Left ventricle myocardium superior (tissue), 1 donor: ENCODE results near the gene SEC22C. TPM values are rescaled to one million over a fixed set of nuclear protein-coding genes. Genes with fewer than 3 reads are reported as not detected.
"Not testable (repeated sequence)": the region's sequence is repeated elsewhere in the genome, so short reads cannot be mapped to it uniquely, and the experiment has no call there.

Experiments used
- ATAC-seq: fragments of 200-7000 bp; cut with Tn5 transposase; one replicate; pipeline ENCODE4 v1.9.1; 2020; ENCODE audit warnings: mild to moderate bottlenecking, moderate library complexity
- DNase-seq: peaks from one replicate; pipeline ENCODE4 v3.0.0-alpha.2; 2020
- intact Hi-C: fragments of 100-400 bp; cut with micrococcal nuclease; formaldehyde crosslinking; loops from one replicate; pipeline ENCODE4 v1.11.0; 2022
- total RNA-seq: library from RNA; stranded (reverse); fragmentation: NEBNext Ultra II Directional; extraction: Animal tissue kit (Norgen Biotek cat#: 25700); gene quantifications from one replicate; pipeline ENCODE4 v1.2.1, GENCODE V29; 2021
- donor health status: DM: no; HTN: yes; CAD: no; lungs with severe emphysema.

SEC22C gene
- total RNA-seq, 1 donor from 2014 or later = 24.3 TPM

DNA sequence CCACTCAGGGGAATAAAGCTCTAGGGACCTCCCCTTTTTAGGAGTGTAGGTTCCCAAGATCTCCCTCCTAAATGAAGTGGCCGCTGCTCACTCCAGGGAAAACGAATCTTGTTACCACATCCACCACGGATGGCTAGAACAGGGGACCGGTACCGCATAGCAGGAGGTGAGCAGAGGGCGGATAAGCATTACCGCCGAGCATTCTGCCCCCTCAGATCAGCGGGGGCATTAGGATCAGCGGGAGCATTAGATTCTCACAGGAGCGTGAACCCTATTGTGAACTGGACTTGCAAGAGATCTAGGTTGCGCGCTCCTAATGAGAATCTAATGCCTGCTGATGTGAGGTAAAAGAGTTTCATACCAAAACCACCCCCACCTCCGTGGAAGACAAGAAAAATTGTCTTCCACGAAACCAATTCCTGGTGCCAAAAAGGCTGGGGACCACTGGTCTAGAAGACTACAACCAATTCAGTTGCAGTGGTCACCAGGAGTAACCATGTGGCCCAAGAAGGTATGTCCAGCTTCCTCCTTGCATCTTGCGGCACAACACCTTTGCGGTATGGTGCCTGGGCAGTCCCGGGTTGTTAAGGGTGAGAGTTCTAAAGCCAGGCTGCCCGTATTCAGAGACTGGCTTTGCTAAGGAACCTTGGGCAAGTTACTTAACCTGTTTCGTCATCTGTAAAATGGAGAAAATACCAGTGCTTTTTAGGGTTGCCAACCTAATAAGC is 7.8 kb upstream of the SEC22C start:
- intact Hi-C loops = loop anchor here (10.0 kb wide), 1 partner anchor 155 kb away; no protein-coding TSS in a partner anchor
- no peak for DNase-seq
- ATAC-seq = no peak

DNA sequence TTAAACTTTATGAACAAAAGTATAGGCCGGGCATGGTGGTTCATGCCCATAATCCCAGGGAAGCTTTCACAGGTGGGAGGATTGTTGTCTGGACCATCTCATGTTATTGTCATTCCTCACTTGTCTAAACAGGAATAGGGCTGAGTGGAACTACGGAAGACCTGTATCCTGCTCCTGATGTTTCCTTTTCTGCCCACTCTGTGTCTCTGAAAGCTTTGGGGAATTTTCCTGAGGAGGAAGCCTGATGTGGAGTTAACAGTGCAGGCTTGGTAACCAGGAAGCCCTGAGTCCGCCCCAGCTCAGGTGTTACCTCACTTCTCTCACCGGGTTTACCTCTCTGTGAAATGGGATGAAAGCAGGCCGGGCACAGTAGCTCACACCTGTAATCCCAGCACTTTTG is 6.9 kb upstream of the SEC22C start:
- DNase-seq (no peak), ATAC-seq (no peak)
- intact Hi-C loops = loop anchor here (10.0 kb wide), 1 partner anchor 156 kb away; no protein-coding TSS in a partner anchor

- intact Hi-C loops = loop anchor here (10.0 kb wide), 1 partner anchor 162 kb away; no protein-coding TSS in a partner anchor
These were observed 805 bp upstream of the SEC22C start for GRCh38 chr3:42582474-42583070.

DNA sequence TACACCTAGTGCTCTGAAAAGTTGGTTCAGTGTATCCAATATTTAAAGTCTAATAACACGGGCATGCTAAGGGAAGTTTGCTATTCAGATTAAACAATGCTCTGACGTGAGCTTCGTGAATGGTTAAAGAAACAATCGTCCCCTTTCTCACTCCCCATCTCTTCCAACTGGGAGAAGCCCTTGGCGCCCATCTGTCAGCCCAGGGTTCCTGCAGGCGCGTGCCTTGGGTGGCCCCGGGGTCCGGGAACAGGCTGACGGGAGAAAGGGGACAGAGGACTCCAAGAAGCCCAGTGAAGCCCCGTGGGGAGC is 413 bp downstream of the SEC22C start:
- ATAC-seq (no peak), DNase-seq (no peak)
- intact Hi-C loops = loop anchor here (10.0 kb wide), 1 partner anchor 163 kb away; no protein-coding TSS in a partner anchor

More at GRCh38 chr3:42582474-42583070, 805 bp upstream of the SEC22C start:
- ATAC-seq (no peak), DNase-seq (no peak)

GRCh38 chr3:42579346-42579745 is 2.4 kb downstream of the SEC22C start:
- intact Hi-C loops, DNase-seq, ATAC-seq: not testable (repeated sequence)

GRCh38 chr3:42578054-42578453 is 3.7 kb downstream of the SEC22C start:
- intact Hi-C loops = no loop called here
- ATAC-seq (no peak), DNase-seq (no peak)

- DNase-seq (no peak), ATAC-seq (no peak)
- intact Hi-C loops = no loop called here
These were observed 6.5 kb downstream of the SEC22C start for GRCh38 chr3:42575137-42575741.

DNA sequence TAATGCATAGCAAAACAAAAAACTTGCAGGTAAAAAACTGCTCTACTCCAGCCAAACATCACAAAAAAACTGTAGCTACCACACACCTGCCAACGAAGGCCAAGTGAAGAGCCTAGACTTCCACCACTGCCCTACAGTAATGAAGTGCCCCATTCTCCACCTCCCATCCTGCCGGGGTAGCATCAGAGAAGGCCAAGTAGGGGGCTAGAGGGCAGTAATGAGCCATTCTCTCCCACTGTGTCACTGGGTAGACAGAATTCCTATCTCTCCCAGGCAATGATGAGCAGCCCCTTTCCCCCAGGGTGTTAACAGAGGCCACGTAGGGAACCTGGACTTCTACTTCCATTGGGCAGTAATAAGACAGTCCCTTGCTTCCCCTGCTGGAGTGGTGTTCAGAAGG is 9.5 kb downstream of the SEC22C start:
- ATAC-seq (peak; percentile 87), DNase-seq (no peak)
- intact Hi-C loops = no loop called here

- DNase-seq = no peak
- ATAC-seq = peak; percentile 22
- intact Hi-C loops = no loop called here
These were observed 12.1 kb downstream of the SEC22C start for GRCh38 chr3:42569593-42570142.

GRCh38 chr3:42562047-42562907 is 19.5 kb downstream of the SEC22C start:
- DNase-seq = no peak
- no peak for ATAC-seq
- intact Hi-C loops = no loop called here

- DNase-seq (no peak), ATAC-seq (no peak)
- intact Hi-C loops = no loop called here
These were observed 23.9 kb downstream of the SEC22C start for GRCh38 chr3:42557854-42558253.

GRCh38 chr3:42556817-42557216 is 24.9 kb downstream of the SEC22C start:
- DNase-seq, ATAC-seq, intact Hi-C loops: not testable (repeated sequence)

DNA sequence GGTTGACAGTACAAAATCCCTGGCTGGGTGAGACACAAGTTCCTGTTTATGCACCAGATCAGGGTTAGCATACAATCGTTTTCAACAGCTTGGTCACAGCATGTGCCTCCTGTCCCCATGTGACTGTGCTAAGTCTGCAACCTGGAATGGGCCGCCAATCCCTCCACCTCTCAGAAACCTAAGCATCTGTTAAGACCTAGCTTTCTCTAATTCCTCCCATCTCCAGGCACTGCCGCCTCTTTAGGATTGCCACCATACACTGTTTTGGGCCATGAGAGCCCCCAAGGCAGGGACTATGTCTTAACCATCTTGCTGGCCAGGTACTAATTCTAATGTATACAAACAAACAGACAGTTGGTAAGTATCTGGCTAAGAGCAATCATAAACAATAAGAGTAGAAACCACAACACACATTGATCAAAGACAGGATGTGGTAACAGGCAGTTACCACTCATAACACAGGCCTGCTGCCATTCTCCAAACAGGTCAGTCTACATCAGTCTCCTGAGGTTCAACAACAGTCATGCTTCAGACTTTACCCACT is 25.6 kb downstream of the SEC22C start:
- ATAC-seq (no peak), DNase-seq (no peak)
- intact Hi-C loops = no loop called here

DNA sequence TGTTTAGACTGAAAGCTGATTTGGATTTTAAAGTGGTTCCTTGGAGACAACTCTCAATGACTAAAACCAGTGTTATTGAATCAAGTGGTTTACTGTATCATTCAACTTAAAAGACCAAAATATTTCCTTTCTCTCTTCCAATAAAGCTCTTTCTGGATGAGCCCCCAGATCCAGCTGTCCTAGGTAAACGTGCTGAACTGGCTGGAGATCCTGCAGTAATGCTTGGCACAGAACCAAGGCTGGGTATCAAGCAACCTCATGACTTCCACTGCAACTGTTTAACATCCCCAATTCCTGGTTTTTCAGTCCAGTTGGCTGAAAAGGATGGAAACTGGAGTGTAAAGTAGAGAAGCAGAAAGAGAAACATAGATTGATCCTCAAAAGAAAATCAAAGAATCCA is 28.9 kb downstream of the SEC22C start:
- DNase-seq = no peak
- ATAC-seq = no peak
- intact Hi-C loops = no loop called here

GRCh38 chr3:42550250-42550649 is 31.5 kb downstream of the SEC22C start:
- intact Hi-C loops = no loop called here
- ATAC-seq (no peak), DNase-seq (no peak)

DNA sequence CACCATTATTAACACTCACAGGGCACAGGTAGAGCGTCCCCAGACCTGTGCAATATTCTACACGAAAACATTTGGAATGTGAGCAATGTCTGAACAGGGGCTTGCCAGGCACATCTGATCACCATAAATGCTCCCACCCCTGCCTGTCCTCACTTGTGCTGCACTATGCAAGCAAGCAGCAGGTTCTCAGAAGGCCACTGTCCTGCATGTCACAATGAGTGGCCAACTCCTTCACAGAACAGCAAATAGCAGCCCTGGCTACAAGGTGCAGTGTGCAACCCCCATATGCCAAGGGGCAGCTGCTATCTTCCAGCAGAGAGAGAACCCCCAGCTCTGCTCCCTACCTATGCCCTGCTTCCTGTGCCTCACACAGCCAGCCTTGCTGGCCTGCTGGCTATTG is 32.6 kb downstream of the SEC22C start:
- no peak for ATAC-seq
- intact Hi-C loops = loop anchor here (10.0 kb wide), 1 partner anchor 304 kb away; no protein-coding TSS in a partner anchor
- no peak for DNase-seq

GRCh38 chr3:42547401-42547945 is 34.3 kb downstream of the SEC22C start:
- DNase-seq (peak; percentile 82), ATAC-seq (peak; percentile 56)
- intact Hi-C loops = loop anchor here (10.0 kb wide), 1 partner anchor 303 kb away; no protein-coding TSS in a partner anchor

GRCh38 chr3:42546691-42547213 is 35.0 kb downstream of the SEC22C start:
- intact Hi-C loops = loop anchor here (10.0 kb wide), 1 partner anchor 302 kb away; no protein-coding TSS in a partner anchor
- ATAC-seq = no peak

More at GRCh38 chr3:42546691-42547213, 35.0 kb downstream of the SEC22C start:
- no peak for DNase-seq
